GM10847 (cell line): ENCODE data around the gene MITF.

Experiments used
- POLR2A ChIP-seq: IDR thresholded peaks from 2 replicates; pipeline ENCODE4 v1.6.1; 2011; ENCODE audit not compliant: insufficient read length; ENCODE audit errors: extremely low read depth

The MITF gene

DNA sequence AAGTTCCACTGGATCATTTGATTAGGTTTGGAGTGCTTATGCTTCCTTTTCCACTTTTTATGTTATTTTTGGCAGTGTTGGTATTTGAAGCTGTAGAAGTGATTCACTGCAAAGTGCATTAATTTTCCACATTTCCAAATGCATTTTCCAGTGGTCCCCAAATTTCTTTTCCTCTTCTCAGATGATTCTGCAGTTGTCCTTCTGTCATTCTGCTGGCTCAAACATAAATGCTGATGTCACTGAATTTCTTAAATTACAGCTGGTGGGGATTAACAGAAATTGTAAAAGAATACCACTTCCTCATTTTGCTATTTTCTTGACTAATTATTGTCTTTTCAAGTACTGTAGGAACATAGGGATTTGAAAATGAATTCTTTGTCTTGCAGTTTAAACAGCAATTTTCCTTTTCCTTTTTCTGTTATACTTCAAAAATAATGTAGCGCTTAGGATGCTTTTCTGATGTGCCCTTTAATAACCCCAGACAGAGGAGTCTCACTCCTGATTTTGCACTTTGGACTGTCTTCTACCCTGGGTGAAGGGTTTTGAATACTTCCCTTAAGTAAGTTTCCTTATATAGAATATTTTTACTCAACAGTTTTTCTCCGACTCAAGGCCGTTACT lies 25.0 kb downstream of the MITF start:
- TF ChIP-seq POLR2A: no peak

DNA sequence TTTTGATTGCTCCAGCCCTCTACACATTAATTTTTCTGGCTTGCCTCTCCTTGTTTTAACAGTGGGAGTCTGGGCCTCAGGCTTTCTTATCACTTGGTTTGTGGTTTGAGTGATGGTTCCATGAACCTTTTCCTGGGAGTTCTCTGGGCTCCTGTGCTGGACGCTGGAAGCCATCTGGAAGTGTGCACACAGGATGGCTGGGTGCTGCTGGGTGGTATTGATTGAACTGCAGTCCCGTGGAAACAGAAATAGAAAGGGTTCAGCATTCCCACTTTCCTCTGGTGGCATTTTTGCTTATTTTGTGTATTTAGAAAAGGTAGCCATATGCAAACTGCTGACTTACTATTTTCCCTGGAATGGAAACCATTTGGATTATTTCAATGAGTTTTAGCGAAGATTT lies 25.6 kb downstream of the MITF start:
- TF ChIP-seq POLR2A: no peak

DNA sequence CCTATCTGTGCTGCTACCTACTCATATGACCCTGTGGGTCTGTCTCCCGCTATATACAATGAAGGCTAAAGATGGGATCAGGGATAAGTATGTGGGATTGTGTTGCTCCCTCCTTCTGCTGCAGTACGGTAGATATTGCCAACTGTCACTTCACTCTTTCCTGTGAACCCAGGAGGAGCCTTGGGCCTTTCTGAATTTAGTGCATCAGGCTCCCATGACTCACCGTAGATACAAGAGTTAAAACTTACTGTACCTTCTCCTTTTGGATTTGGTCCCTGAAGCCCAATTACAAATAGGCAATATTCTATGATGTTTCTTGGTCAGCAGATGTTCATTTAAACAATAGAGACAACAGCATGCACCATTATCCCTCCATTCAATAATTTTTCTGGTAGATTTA lies 27.4 kb downstream of the MITF start:
- TF ChIP-seq POLR2A: no peak

DNA sequence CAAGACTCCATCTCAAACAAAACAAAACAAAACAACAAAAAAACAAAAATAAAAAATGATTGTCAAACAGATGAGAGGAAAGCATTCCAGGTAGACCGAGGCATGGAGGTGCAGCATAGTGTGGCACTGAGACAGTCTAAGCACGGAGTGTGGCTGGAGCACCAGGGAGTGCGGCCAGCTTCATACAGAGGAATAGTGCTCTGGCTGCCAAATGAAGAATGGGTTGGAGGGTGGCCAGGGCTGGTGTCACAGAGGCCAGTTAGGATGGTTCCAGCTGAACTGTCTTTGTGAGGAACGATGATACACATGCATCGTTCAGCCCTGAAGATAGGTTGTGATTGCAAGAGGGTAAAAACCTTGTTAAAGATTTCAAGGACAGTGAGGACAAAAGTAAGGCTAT lies 28.3 kb downstream of the MITF start:
- no peak for TF ChIP-seq POLR2A

DNA sequence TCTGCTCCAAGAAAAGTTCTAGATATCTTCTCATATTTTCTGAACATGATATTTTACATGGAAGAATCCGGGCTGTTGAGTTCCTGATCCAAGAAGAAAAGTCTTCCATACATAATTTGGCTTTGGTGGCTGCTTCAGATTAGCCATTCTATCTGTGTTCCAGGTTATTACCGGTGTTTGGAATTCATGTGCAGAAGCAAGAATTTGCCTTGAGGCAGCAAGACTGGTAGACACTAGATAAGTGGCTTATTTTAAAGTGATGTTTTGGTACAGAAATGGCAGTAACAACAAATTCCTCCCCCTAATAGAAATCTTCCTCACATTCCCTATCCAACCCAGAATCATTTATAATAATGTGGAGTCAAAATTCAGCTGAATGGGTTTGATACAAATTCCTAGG lies 29.2 kb downstream of the MITF start:
- TF ChIP-seq POLR2A: no peak

DNA sequence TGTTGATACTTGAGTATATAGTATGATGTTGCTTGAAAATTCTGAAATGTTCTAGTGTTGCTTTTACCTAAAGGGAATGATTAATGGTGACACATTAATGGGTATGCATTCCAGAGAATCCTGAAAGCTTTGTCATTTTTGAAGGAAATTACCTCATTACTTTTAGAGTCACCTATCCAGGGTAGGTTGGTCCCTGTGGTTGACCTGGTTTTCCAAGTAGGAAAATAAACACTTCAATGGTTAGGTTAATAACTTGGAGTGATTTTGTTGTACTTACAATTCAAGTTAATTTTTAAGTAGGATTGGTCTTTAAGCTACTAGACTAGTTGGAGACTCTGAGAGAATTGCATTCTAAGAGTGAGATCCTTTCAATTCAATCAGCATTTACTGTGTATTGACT lies 31.0 kb downstream of the MITF start:
- no peak for TF ChIP-seq POLR2A

DNA sequence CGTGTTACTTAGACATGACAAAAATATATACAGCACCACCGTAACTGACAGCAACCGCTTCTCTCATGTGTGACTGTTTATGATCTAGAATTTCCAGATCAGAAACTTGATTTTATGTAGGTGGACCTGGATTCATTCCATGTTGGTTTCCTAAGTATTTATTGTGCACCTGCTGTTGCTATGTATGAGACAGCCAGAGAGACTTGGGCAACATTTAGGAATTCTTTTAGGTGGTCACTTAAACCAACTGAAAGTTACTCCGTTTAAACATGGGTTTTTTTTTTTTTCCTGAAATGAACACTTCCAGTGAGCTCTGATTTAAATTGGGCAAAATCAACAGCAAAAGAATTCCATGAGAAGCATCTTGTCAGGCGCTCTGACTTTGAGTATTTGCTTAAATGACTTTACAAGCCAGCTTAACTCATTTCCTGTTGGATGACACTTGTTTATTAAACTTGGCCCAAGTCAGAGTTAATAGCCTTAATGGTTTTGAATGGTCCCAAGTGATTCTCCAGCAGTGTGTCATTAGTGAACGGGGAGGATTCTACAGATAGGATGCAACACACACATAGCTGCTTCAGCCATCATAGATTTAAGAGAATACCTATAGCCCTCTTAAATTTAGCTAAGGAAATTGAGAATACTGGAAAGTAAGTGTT lies 31.8 kb downstream of the MITF start:
- no peak for TF ChIP-seq POLR2A

DNA sequence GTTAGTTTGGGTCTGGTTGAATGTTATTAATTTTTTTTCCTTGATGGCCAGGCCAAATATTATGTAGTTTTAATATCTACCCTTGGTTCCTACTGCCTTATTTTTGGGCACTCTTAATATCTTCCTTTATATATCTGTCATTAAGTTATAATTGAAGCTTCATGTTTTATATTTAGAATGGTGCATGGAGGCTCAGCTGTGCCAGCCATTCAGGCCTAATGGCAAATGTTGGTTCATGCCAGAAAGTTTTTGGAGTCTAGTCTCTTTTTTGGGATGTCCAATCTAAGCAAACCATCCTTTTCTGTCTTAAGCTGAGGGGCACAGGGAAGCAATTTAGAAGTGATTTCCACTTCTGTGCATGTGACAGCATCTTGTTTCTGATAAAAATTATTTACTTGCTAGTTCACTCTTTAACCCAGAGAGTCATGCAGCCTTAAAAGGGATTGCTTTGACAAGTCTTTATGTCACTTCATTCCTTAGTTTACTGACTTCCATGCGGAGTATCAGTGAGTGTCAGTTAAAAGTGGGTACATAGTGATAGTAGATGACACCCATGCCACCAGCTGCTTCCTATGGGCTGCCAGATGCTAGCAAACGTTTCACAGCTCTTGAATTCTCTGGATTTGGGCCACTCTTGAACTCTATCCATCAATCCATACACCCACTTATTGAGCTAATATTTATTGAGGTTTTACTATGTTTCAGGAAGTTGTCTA lies 33.0 kb downstream of the MITF start:
- no peak for TF ChIP-seq POLR2A

DNA sequence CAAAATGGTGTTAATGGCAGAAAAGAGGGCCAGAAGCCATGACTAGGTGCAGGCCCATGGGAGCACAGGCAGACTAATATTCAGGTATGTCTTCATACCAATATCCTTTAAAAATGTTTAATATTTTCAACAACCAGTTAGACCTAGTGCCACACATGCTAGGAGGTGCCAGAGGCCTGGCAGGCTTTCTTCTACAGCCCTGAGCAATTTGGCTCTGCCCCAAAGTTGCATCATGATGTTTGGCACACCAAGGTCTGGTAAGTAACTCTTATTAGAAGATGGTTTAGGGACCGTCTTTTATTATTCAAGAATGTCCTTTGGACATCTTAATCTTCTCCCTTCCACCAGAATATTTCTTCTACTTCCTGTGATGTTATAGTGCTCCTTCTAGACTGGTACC lies 34.8 kb downstream of the MITF start:
- TF ChIP-seq POLR2A: no peak

DNA sequence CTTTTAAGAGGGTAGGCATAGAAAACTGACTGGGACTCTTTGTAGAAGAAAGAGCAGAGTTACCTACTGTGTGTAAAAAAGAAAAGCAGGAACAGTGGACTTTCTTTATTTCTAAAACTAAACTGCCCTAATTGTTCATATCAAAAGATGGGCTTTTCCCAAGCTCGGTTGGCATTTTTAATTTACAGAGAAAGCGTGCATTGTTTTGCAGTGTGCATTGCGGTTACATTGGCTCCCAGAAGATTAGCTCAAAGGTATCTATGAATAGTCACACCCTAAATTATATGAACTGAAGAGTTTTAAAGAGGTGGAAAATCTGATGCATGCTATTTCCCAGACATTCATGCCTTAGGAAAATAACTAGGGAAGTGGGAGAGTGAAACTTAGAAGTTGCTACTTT lies 36.5 kb downstream of the MITF start:
- no peak for TF ChIP-seq POLR2A

DNA sequence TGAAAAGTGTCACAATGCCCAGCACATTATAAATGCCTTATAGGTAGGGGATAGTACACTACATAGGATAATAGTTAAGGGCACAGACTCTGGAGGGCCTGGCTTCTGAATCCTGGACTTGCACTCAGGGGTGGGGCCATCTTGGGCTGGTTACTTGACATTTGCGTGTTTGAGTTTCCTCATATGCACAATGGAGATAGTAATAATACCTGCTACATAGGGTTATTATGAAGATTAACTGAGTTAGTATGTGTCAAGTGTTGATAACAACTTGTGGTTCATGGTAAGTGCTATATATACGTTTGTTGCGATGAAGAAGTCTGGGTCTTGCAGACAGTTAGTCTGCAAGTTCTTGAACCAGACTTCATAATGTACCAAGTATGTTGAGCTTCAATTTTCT lies 37.0 kb downstream of the MITF start:
- TF ChIP-seq POLR2A: no peak

DNA sequence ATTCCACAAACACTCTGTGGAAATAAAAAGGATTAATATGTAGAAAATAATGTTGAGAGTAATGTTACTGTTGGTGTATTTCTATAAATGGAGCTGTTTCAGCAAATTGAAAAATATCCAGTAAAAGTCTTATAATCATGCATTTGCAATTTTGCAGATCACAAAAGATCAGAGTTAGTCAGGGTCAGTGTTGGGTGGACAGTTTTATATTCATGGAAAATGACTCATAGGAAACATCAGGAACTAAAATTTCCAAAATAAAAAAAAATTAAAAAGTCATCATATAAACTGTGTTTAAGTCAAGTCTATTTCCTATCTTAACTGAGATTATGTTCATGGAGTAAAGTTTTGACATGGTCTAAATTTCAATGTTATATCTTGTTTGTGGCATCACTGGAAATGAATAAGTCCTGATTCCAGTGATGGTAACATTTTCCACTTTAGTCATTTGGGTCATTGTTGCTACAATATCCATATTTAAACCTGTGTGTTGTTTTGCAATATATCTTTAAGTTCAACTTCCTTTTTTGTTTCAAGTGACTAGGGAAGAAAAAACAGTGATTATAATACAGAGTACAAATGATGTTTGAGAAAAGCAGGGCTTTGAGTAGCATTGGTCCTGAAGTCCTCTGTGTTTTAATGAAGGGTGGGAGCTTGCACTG lies 37.8 kb downstream of the MITF start:
- no peak for TF ChIP-seq POLR2A

DNA sequence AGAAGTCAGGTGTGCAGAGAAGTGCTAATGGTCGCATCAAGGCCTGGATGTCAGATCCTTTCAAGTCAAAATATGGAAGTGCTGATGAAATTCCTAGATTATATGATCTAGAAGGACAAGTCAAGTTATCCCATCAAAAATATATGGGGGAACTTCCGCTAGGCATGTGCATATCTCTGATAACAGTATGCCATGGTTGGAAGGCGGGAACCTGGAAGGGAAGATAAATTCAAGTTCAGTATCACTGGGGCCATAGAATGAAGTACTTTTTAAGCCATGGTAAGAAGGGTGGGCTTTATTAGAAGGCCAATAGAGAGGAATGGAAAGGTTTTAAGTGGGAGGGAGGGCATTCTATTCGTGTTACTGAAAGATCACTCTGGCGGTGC lies 38.3 kb downstream of the MITF start:
- TF ChIP-seq POLR2A: no peak

DNA sequence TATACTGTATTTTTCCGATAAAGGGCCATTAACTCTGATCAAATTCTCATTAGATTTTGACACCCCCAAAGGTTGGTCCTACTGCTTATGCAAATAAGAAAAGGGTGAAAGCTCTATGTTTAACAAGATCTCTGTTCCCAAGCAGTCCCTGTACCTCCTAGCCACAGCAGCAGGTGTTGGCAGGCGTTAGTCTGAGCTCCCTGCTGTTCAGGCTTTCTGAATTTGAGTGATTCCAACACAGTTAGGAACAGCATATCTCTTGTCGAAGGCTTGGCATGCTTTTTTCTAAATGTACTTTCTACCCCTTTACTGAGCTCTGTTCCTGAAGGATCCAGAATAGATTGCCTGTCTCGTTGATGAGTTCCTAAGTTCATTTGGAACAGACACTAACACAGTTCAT lies 42.3 kb downstream of the MITF start:
- TF ChIP-seq POLR2A: no peak

DNA sequence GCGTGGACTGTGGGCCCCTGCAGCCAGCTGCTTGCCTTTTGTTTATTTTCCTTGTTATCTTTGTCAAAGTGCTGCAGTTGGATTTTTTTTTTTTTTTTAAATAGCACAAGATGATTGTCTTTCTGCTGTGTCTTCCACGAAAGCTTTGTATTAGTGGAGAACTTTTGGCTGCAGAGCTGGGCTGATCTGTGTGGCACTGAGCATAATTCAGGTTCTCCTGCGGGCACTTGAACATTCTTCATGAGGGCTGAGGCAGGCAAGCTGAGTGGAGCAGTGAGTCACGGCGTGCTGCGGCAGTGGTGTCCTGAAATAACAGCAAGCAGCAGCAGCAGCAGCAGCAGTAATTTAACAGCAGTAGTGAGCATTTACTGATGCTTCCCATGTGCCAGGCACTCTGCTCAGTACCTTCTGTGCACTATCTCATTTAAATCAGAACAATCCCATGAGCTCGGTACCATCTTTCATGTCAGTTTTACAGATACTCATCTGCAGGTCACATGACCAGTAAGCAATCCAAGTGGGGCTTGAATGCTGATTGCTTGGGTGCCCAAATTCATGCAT lies 45.8 kb downstream of the MITF start:
- no peak for TF ChIP-seq POLR2A

DNA sequence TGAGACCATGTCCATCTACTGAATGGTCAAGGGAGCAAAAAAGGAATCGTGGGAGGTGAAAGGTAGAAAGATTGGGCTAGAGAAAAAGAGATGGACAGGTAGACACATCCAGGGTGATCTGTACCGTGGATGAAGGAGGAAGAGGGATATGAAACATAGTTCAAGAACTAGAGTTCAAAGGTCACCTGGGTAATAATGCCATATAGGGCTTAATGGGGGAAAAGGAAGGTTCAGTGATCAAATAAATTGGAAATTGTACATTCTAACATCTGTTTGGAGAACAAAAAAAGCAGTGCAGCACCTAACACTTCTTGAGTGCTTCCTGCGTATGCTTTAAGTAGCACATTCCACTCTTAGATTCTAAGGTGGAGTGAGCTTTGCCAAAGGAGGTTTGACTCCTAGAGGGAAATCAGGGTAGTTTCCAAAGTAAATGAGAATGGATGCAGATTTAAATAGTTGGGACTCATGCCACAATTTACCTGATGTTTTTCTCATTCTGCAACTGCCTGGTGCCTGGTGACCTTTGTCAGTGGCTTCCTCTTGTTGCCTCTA lies 46.6 kb downstream of the MITF start:
- TF ChIP-seq POLR2A: no peak

DNA sequence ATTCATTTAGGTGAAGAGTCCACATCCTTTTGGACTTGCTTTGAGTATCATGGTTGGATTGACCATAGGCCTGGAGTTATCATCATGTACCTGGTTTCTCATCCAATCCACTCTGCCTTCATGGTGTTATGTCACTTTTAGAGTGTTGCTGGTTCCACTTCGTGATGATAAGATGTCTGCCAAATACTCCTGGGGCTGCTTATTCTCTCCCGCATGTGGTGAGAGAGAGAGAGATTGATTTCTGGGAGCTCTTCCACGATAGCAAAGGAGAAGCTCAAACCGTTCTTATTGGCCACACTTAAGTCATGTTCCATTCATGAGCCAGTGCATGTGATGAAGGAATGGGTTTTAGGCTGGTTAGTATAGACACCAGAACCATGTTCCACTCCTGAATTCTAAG lies 47.6 kb downstream of the MITF start:
- TF ChIP-seq POLR2A: no peak
